ENCODE data around the gene RPS6KA3. TPM values are rescaled to one million over a fixed set of nuclear protein-coding genes. Genes with fewer than 3 reads are reported as not detected.

RPS6KA3 gene
- total and polyA plus RNA-seq, 2 of the 8 experiments (the other 6 are each of a cell fraction or from before 2014, with no cell fraction given) = 7.1 to 13.0 TPM

DNA sequence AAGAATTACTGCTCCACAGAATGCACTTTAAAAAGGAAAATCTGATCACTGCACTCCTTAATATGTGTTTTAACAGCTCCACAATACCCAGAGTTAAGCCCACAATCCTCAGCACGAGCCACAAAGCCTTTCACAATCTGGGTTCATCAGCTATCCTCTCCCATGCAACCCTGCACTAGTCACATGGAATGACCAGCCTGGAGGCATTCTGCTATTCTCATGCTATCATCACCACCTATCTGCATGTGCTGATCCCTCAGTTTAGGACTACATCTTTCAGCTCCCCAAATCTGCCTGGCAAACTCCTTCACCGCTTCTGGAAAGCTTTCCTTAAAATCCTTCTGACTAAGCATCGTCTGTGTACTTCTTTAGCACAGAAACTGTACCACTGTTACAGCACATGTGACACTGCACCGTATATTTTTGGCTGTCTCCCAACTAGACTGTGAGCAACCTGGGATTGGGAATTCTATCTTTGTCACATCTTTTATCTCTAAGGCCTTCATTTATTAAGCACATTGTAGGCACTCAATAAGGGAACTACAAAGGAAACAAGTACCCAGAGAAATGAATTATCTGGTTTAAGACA lies 106.8 kb downstream of the RPS6KA3 start:
- CTCF ChIA-PET (ENCODE audit: partially characterized antibody) = no interaction called here
- no peak overlapping the region for H4K5ac ChIP-seq (ENCODE audit: insufficient read length, low read depth, low read length)
- H4K20me1 ChIP-seq (replicated peaks in 1 of 2; ENCODE audit: control insufficient read depth in 1 of 2, insufficient read depth in 2 of 2, low read length in 2 of 2) = no peaks in the 10 kb centered on the region
- DNase-seq (ENCODE audit: low read depth in 1 of 2, low spot score in 2 of 2) (no peak), FAIRE-seq (no peak)
- no peaks in the 10 kb centered on the region for H3K23me2 ChIP-seq (ENCODE audit: low read depth, low read length)
- no peaks in the 10 kb centered on the region for H3K79me1 ChIP-seq (ENCODE audit: low read depth, low read length)
- H3K14ac ChIP-seq (ENCODE audit: insufficient read length) = no peak overlapping the region
- POLR2A ChIA-PET (ENCODE audit: partially characterized antibody) = interaction anchor here (2.1 kb wide), 1 partner anchor 18 kb away, joined by 6 read pairs; the partner anchor contains the start of gene EIF1AX
- H2BK120ac ChIP-seq (replicated peaks; ENCODE audit: low read depth, low read length) = no peak overlapping the region
- H3K4ac ChIP-seq (replicated peaks; ENCODE audit: insufficient read length, low read depth, low read length) = no peak overlapping the region
- no peak overlapping the region for H3K27ac ChIP-seq (ENCODE audit: low read depth, low read length)
- H2BK15ac ChIP-seq (ENCODE audit: low read length) = no peak overlapping the region
- peaks cover 2 to 16% (median 8%) of the 10 kb centered on the region in 4 experiments; a peak in 5 of 8 replicates for H3K36me3 ChIP-seq (ENCODE audit: control insufficient read depth in 2 of 4, insufficient read depth in 4 of 4, low read length in 3 of 4)
- no peak overlapping the region for H3K18ac ChIP-seq (ENCODE audit: extremely low read depth, low read length)
- H3K23ac ChIP-seq (ENCODE audit: insufficient read length) = no peak overlapping the region
- no peak overlapping the region for H3K4me3 ChIP-seq (ENCODE audit: extremely low read depth in 1 of 4, insufficient read depth in 2 of 4, low read depth in 3 of 4, low read length in 4 of 4)
- WGBS, 2 experiments (ENCODE audit: extremely low coverage in 1 of 2, insufficient coverage in 1 of 2, insufficient read length in 1 of 2, insufficient replicate concordance in 2 of 2, low coverage in 1 of 2, low lambda C conversion rate in 2 of 2, missing lambda C conversion rate in 1 of 2) = 90% methylated on average over 4 of the region's 4 CpGs; no CpG with 5 or more reads in 1 of the 2 experiments
- no peak overlapping the region for H2BK5ac ChIP-seq (ENCODE audit: low read depth, low read length)
- H3K56ac ChIP-seq (replicated peaks; ENCODE audit: insufficient read length, low read depth, low read length) = no peak overlapping the region
- no peak overlapping the region for H2AFZ ChIP-seq (ENCODE audit: low read length)
- no peaks in the 10 kb centered on the region for H3K27me3 ChIP-seq (replicated peaks in 1 of 4; ENCODE audit: control insufficient read depth in 3 of 4, extremely low read depth in 1 of 4, insufficient read depth in 3 of 4, low read length in 3 of 4)
- no peak overlapping the region for H4K8ac ChIP-seq (ENCODE audit: extremely low read depth, insufficient read depth, low read length)
- no peaks in the 10 kb centered on the region for H3K9me3 ChIP-seq (ENCODE audit: insufficient read depth in 2 of 2, low read depth in 1 of 2, low read length in 1 of 2)
- no peak overlapping the region for H2BK20ac ChIP-seq (ENCODE audit: low read length)
- H4K91ac ChIP-seq (replicated peaks; ENCODE audit: insufficient read length, low read length) = no peak overlapping the region
- no peak overlapping the region for H2BK12ac ChIP-seq (ENCODE audit: low read depth, low read length)
- H3K9ac ChIP-seq (replicated peaks in 1 of 4; ENCODE audit: extremely low read depth in 1 of 4, low read depth in 3 of 4, low read length in 3 of 4) = no peak overlapping the region
- no peaks in the 10 kb centered on the region for H3K4me1 ChIP-seq (replicated peaks in 1 of 4; ENCODE audit: control insufficient read depth in 3 of 4, insufficient read depth in 4 of 4, low read length in 3 of 4)
- H3K4me2 ChIP-seq (ENCODE audit: insufficient read depth in 1 of 2, low read depth in 2 of 2, low read length in 2 of 2) = no peak overlapping the region
- no peaks in the 10 kb centered on the region for H3K79me2 ChIP-seq (ENCODE audit: control insufficient read depth in 1 of 2, insufficient read depth in 2 of 2, low read length in 2 of 2)
- H2AK5ac ChIP-seq (ENCODE audit: low read depth, low read length) = no peak overlapping the region
- TF ChIP-seq CBX8 (IDR thresholded peaks at IDR 0.05; ENCODE audit: borderline replicate concordance, low read depth, low read length) = no peak
